Right lung (tissue), 5 donors: ENCODE measurements around the gene SYCP1. TPM values are rescaled to one million over a fixed set of nuclear protein-coding genes. Genes with fewer than 3 reads are reported as not detected.

ENCODE experiments used
- polyA plus RNA-seq, 5 donors: library from polyadenylated mRNA; unstranded; fragments of 120-200 nt; gene quantifications; one replicate each; pipeline versions ENCODE4 v1.2.1 to v1.2.3, GENCODE V29; 2013; ENCODE audit warnings: inconsistent platforms in 1 of 5, low replicate concordance in 1 of 5; ENCODE audit not compliant: insufficient read length in 5 of 5, insufficient read depth in 1 of 5

The SYCP1 gene
- polyA plus RNA-seq, 5 donors: 0.21 to 0.39 (median 0.23) TPM

Other genes starting within 250 kb of the SYCP1 start
- gene DENND2C, start 184.8 kb upstream of the SYCP1 start, polyA plus RNA-seq: 1 to 10 TPM; 4.2 to 5.4 (median 4.6) TPM
- gene AMPD1, start 159.3 kb upstream of the SYCP1 start, polyA plus RNA-seq: 1 to 10 TPM in 1 of 5 donors, under 1 TPM in 1, not detected in 3; 0.18 to 3.0 TPM
- gene NRAS, start 138.1 kb upstream of the SYCP1 start, polyA plus RNA-seq: 10 to 100 TPM; 44.7 to 75.8 (median 56.5) TPM
- gene CSDE1, start 96.9 kb upstream of the SYCP1 start, polyA plus RNA-seq: 100 to 1,000 TPM; 342 to 485 (median 422) TPM
- 10 to 100 TPM; 34.7 to 56.8 (median 53.5) TPM for gene SIKE1, start 74.2 kb upstream of the SYCP1 start, polyA plus RNA-seq
- not detected for gene TSHB, start 175.0 kb downstream of the SYCP1 start, polyA plus RNA-seq
- 10 to 100 TPM in 2 of 5 donors, 1 to 10 TPM in 3; 7.5 to 10.4 (median 9.1) TPM for gene TSPAN2, start 234.6 kb downstream of the SYCP1 start, polyA plus RNA-seq